Measurements from ENCODE around the gene ABTB1. TPM values are rescaled to one million over a fixed set of nuclear protein-coding genes. Genes with fewer than 3 reads are reported as not detected.

The ABTB1 gene
- total and polyA plus RNA-seq, 2 donors (not counting 1 experiment from before 2014, with no cell fraction given), result 11.8 to 15.5 TPM

GRCh38 chr3:127726894-127727293, 54.1 kb downstream of the ABTB1 start:
- H3K9me3 ChIP-seq (ENCODE audit: control insufficient read depth, insufficient read depth, low read depth, low read length), result no peaks in the 10 kb centered on the region
- H3K9ac ChIP-seq (ENCODE audit: insufficient read depth, low read length), result no peak overlapping the region
- H3K4me3 ChIP-seq (replicated peaks in 1 of 4; ENCODE audit: control extremely low read depth in 1 of 4, insufficient read depth in 1 of 4, low read depth in 3 of 4, low read length in 4 of 4), result no peak overlapping the region
- no peaks in the 10 kb centered on the region for H3K27me3 ChIP-seq (ENCODE audit: control insufficient read depth, insufficient read depth, low read length)
- no peak overlapping the region for H3K27ac ChIP-seq (ENCODE audit: insufficient read depth, low read length)
- H3K4me1 ChIP-seq (ENCODE audit: control insufficient read depth, extremely low read depth, insufficient read depth, low read length), result peaks cover 2% of the 10 kb centered on the region
- H3K4me2 ChIP-seq (ENCODE audit: extremely low read depth, insufficient read depth, low read length), result no peak overlapping the region
- DNase-seq (ENCODE audit: low read depth in 2 of 2), result no peak
- TF ChIP-seq, protein P1, sequence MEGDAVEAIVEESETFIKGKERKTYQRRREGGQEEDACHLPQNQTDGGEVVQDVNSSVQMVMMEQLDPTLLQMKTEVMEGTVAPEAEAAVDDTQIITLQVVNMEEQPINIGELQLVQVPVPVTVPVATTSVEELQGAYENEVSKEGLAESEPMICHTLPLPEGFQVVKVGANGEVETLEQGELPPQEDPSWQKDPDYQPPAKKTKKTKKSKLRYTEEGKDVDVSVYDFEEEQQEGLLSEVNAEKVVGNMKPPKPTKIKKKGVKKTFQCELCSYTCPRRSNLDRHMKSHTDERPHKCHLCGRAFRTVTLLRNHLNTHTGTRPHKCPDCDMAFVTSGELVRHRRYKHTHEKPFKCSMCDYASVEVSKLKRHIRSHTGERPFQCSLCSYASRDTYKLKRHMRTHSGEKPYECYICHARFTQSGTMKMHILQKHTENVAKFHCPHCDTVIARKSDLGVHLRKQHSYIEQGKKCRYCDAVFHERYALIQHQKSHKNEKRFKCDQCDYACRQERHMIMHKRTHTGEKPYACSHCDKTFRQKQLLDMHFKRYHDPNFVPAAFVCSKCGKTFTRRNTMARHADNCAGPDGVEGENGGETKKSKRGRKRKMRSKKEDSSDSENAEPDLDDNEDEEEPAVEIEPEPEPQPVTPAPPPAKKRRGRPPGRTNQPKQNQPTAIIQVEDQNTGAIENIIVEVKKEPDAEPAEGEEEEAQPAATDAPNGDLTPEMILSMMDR (conservative IDR thresholded peaks at IDR 0.05 in 1 of 2, IDR thresholded peaks at IDR 0.05 in 1 of 2; ENCODE audit: low read depth in 1 of 2, low read length in 2 of 2), result no peak
- no peak for TF ChIP-seq EZH2 (IDR thresholded peaks at IDR 0.05; ENCODE audit: low read length, missing control alignments)
- H4K20me1 ChIP-seq (ENCODE audit: control insufficient read depth, extremely low read depth, insufficient read depth, low read length), result no peaks in the 10 kb centered on the region
- H3K36me3 ChIP-seq (ENCODE audit: control insufficient read depth, insufficient read depth, low read length), result peaks cover 3% of the 10 kb centered on the region
- H2AFZ ChIP-seq (ENCODE audit: low read length), result no peak overlapping the region
- H3K79me2 ChIP-seq (ENCODE audit: control insufficient read depth, insufficient read depth, low read length), result peaks cover 4% of the 10 kb centered on the region

- Histone ChIP-seq H3K4me2 (ENCODE audit: extremely low read depth, insufficient read depth, low read length) (no peak overlapping the region), H3K36me3 (ENCODE audit: control insufficient read depth, insufficient read depth, low read length) (peaks cover 3% of the 10 kb centered on the region), H3K27me3 (ENCODE audit: control insufficient read depth, insufficient read depth, low read length) (no peaks in the 10 kb centered on the region), H3K9ac (ENCODE audit: insufficient read depth, low read length) (no peak overlapping the region), H3K4me3 (replicated peaks in 1 of 4; ENCODE audit: control extremely low read depth in 1 of 4, insufficient read depth in 1 of 4, low read depth in 3 of 4, low read length in 4 of 4) (no peak overlapping the region), H3K27ac (ENCODE audit: insufficient read depth, low read length) (no peak overlapping the region), H3K9me3 (ENCODE audit: control insufficient read depth, insufficient read depth, low read depth, low read length) (no peaks in the 10 kb centered on the region), H3K79me2 (ENCODE audit: control insufficient read depth, insufficient read depth, low read length) (peaks cover 5% of the 10 kb centered on the region), H2AFZ (ENCODE audit: low read length) (no peak overlapping the region), H4K20me1 (ENCODE audit: control insufficient read depth, extremely low read depth, insufficient read depth, low read length) (no peaks in the 10 kb centered on the region), H3K4me1 (ENCODE audit: control insufficient read depth, extremely low read depth, insufficient read depth, low read length) (no peaks in the 10 kb centered on the region)
- no peak for TF ChIP-seq EZH2 (IDR thresholded peaks at IDR 0.05; ENCODE audit: low read length, missing control alignments)
- TF ChIP-seq, protein P1 (conservative IDR thresholded peaks at IDR 0.05 in 1 of 2, IDR thresholded peaks at IDR 0.05 in 1 of 2; ENCODE audit: low read depth in 1 of 2, low read length in 2 of 2), result no peak
- no peak for DNase-seq (ENCODE audit: low read depth in 2 of 2)
These were observed 55.8 kb downstream of the ABTB1 start for GRCh38 chr3:127728417-127729015.

DNA sequence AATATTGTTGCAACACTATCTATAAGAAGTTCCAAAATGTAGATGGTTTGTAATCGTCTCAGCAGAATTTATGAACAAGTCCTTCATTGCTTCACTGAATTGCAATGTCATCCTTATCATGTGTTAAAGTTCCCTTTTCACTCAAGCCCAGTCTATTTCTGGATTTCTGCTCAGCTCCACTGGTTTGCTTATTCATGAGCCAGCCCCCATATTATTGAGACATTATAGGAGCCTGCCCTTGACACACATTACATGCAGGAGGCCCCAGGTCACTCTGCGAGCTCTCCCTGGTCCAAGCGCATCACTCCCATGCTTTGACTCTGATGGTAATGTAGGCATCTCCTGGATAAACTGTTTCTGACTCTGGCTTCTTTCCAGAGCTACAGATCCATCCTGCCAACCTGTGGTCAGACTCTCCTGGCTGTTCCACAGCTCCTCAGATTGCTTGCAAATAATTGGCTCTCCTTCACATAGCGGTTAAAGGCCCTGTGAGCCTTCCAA, 56.9 kb downstream of the ABTB1 start:
- Histone ChIP-seq H2AFZ (ENCODE audit: low read length) (no peak overlapping the region), H3K27ac (ENCODE audit: insufficient read depth, low read length) (no peak overlapping the region), H3K4me3 (replicated peaks in 1 of 4; ENCODE audit: control extremely low read depth in 1 of 4, insufficient read depth in 1 of 4, low read depth in 3 of 4, low read length in 4 of 4) (no peak overlapping the region), H3K79me2 (ENCODE audit: control insufficient read depth, insufficient read depth, low read length) (peaks cover 11% of the 10 kb centered on the region), H3K36me3 (ENCODE audit: control insufficient read depth, insufficient read depth, low read length) (peaks cover 3% of the 10 kb centered on the region), H3K9ac (ENCODE audit: insufficient read depth, low read length) (no peak overlapping the region), H4K20me1 (ENCODE audit: control insufficient read depth, extremely low read depth, insufficient read depth, low read length) (no peaks in the 10 kb centered on the region), H3K27me3 (ENCODE audit: control insufficient read depth, insufficient read depth, low read length) (no peaks in the 10 kb centered on the region), H3K4me2 (ENCODE audit: extremely low read depth, insufficient read depth, low read length) (no peak overlapping the region), H3K9me3 (ENCODE audit: control insufficient read depth, insufficient read depth, low read depth, low read length) (no peaks in the 10 kb centered on the region), H3K4me1 (ENCODE audit: control insufficient read depth, extremely low read depth, insufficient read depth, low read length) (peaks cover 5% of the 10 kb centered on the region)
- no peak for DNase-seq (ENCODE audit: low read depth in 2 of 2)
- no peak for TF ChIP-seq EZH2 (IDR thresholded peaks at IDR 0.05; ENCODE audit: low read length, missing control alignments)
- TF ChIP-seq, protein P1 (conservative IDR thresholded peaks at IDR 0.05 in 1 of 2, IDR thresholded peaks at IDR 0.05 in 1 of 2; ENCODE audit: low read depth in 1 of 2, low read length in 2 of 2), result no peak

Data from fibroblast of lung (primary cell).